Measurements from ENCODE around the gene NPEPL1.

GRCh38 chr20:58688840-58689239 is 3.8 kb upstream of the NPEPL1 start:
- TF ChIP-seq POLR2A (IDR thresholded peaks at IDR 0.05; ENCODE audit: low read length) (no peak), GATA1 (IDR thresholded peaks at IDR 0.05; ENCODE audit: low read depth, low read length) (no peak)
